OCI-LY1 (cell line): ENCODE results near the gene MT1E.

ENCODE experiments used
- CTCF ChIP-seq: fragments of 200-600 bp; sonication (generic), shearing (Covaris generic); IDR thresholded peaks from 2 replicates; pipeline ENCODE4 v1.5.1; 2017; ENCODE audit warnings: mild to moderate bottlenecking, antibody characterized with exemption, low read length, moderate library complexity, mixed read lengths
- EZH2 ChIP-seq: fragments of 200-600 bp; sonication (generic), shearing (Covaris generic); IDR thresholded peaks from 2 replicates; pipeline ENCODE4 v1.8.0; 2017; ENCODE audit warnings: borderline replicate concordance, mixed run types, mild to moderate bottlenecking, antibody characterized with exemption, low read length, moderate library complexity, mixed read lengths

GRCh38 chr16:56667581-56668571 lies 42.3 kb downstream of the MT1E start, which contains the start of gene MT1G:
- TF ChIP-seq CTCF (no peak), EZH2 (no peak)
